Thyroid gland (tissue), 4 donors: Measurements from ENCODE around the gene SIRT6.

Experiments
- CTCF ChIP-seq, 6 experiments: fragments of 200-600 bp in 3 of 6; fragments of 450-650 bp in 3 of 6; sonication (generic) in 3 of 6; IDR thresholded peaks; one replicate each; pipeline ENCODE4 v1.5.1; 2016 to 2019; ENCODE audit warnings: antibody characterized with exemption in 6 of 6, mild to moderate bottlenecking in 2 of 6, inconsistent platforms in 1 of 6, moderate library complexity in 1 of 6
- POLR2A ChIP-seq, 2 donors: fragments of 450-650 bp; IDR thresholded peaks; one replicate each; pipeline ENCODE4 v1.6.1; 2017; ENCODE audit warnings: antibody characterized with exemption in 2 of 2, mild to moderate bottlenecking in 2 of 2, moderate library complexity in 1 of 2

GRCh38 chr19:4229179-4229931 is 47.0 kb upstream of the SIRT6 start, which contains the start of gene EBI3:
- TF ChIP-seq CTCF (IDR thresholded peaks at IDR 0.05) (no peak), POLR2A (IDR thresholded peaks at IDR 0.05) (no peak)
